Measurements from ENCODE around the gene COL4A4.

COL4A4 gene

DNA sequence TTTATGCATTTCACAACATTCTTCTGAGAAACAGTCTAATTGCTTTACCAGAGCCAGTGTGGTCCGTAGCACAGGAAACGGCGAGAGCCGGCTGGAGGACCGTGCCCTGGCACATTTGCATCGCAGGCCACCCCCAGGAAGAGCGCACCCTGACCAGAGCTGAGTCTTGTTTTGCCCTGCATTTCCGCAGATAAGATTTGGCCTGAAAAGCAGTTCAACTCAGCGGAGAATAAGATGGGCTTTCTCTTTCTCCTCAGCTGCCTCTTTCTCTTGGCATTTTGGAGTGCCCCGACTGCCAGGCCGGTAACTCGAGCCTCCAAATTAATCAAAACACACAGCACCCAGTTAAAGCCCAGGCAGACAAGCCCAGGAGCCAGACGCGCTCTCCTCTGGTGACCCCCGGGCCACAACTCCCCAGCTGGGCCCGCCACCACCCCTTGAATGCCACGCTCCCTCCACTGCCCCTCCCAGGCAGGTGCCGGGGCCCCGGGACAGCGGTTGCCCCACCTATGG is 464 bp downstream of the COL4A4 start:
- ChIA-PET POLR2A (no interaction called here), CTCF (interaction anchor here (0.5 to 0.8 kb wide), 4 partner anchors 11 to 1836 kb away, joined by 3 to 4 read pairs (median 3); no protein-coding TSS in a partner anchor)
- peaks cover 3% of the 10 kb centered on the region; the same call in 1 of the 2 replicates for H3K4me1 ChIP-seq (ENCODE audit: control insufficient read depth, insufficient read depth, low read length)
- no peaks in the 10 kb centered on the region for H3K9me3 ChIP-seq (ENCODE audit: control insufficient read depth, insufficient read depth, low read depth, low read length)
- peak overlapping the region; percentile 84 for H3K4me3 ChIP-seq (ENCODE audit: low read depth, low read length)
- H3K27ac ChIP-seq (ENCODE audit: extremely low read depth, low read depth, low read length): peak overlapping the region; percentile 75; the same call in 1 of the 2 replicates
- TF ChIP-seq, protein P1, sequence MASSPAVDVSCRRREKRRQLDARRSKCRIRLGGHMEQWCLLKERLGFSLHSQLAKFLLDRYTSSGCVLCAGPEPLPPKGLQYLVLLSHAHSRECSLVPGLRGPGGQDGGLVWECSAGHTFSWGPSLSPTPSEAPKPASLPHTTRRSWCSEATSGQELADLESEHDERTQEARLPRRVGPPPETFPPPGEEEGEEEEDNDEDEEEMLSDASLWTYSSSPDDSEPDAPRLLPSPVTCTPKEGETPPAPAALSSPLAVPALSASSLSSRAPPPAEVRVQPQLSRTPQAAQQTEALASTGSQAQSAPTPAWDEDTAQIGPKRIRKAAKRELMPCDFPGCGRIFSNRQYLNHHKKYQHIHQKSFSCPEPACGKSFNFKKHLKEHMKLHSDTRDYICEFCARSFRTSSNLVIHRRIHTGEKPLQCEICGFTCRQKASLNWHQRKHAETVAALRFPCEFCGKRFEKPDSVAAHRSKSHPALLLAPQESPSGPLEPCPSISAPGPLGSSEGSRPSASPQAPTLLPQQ (tag by site-specific recombination; IDR thresholded peaks at IDR 0.05): peak; percentile 55; the same call in 1 of the 2 replicates
- peak; percentile 99 for TF ChIP-seq ZBTB20 (tag by site-specific recombination; IDR thresholded peaks at IDR 0.05)
- TF ChIP-seq REPIN1 (tag by site-specific recombination; IDR thresholded peaks at IDR 0.05; ENCODE audit: low read depth): no peak
- TF ChIP-seq ZNF214 (tag by site-specific recombination; IDR thresholded peaks at IDR 0.05; ENCODE audit: borderline replicate concordance): no peak
- no peak for TF ChIP-seq ZNF138 (tag by site-specific recombination; IDR thresholded peaks at IDR 0.05; ENCODE audit: borderline replicate concordance)
- TF ChIP-seq ZNF629 (tag by site-specific recombination; IDR thresholded peaks at IDR 0.05): no peak
- TF ChIP-seq ZNF335 (tag by site-specific recombination; conservative IDR thresholded peaks at IDR 0.05): peak; percentile 62; the same call in 1 of the 2 replicates
- no peak; the same call in 1 of the 2 replicates for TF ChIP-seq GLIS1 (tag by site-specific recombination; IDR thresholded peaks at IDR 0.05)
- TF ChIP-seq, protein P2, sequence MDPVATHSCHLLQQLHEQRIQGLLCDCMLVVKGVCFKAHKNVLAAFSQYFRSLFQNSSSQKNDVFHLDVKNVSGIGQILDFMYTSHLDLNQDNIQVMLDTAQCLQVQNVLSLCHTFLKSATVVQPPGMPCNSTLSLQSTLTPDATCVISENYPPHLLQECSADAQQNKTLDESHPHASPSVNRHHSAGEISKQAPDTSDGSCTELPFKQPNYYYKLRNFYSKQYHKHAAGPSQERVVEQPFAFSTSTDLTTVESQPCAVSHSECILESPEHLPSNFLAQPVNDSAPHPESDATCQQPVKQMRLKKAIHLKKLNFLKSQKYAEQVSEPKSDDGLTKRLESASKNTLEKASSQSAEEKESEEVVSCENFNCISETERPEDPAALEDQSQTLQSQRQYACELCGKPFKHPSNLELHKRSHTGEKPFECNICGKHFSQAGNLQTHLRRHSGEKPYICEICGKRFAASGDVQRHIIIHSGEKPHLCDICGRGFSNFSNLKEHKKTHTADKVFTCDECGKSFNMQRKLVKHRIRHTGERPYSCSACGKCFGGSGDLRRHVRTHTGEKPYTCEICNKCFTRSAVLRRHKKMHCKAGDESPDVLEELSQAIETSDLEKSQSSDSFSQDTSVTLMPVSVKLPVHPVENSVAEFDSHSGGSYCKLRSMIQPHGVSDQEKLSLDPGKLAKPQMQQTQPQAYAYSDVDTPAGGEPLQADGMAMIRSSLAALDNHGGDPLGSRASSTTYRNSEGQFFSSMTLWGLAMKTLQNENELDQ (tag by site-specific recombination; IDR thresholded peaks at IDR 0.05; ENCODE audit: low read depth): no peak
- 0 out of 2 replicates have a peak, but pooled peaks have one; percentile 80 for TF ChIP-seq ZNF423 (tag by site-specific recombination; IDR thresholded peaks at IDR 0.05)
- no peak for TF ChIP-seq ZNF157 (tag by site-specific recombination; IDR thresholded peaks at IDR 0.05)
- TF ChIP-seq BCL11A (tag by site-specific recombination; IDR thresholded peaks at IDR 0.05; ENCODE audit: low read depth): no peak
- 0 out of 2 replicates have a peak, but pooled peaks have one; percentile 4 for TF ChIP-seq ZEB2 (tag by site-specific recombination; IDR thresholded peaks at IDR 0.05)
- TF ChIP-seq ZNF677 (tag by site-specific recombination; IDR thresholded peaks at IDR 0.05): no peak
- TF ChIP-seq ZNF37A (tag by site-specific recombination; IDR thresholded peaks at IDR 0.05): no peak
- no peak for TF ChIP-seq ZNF341 (tag by site-specific recombination; IDR thresholded peaks at IDR 0.05; ENCODE audit: low read depth)
- TF ChIP-seq, protein P3, sequence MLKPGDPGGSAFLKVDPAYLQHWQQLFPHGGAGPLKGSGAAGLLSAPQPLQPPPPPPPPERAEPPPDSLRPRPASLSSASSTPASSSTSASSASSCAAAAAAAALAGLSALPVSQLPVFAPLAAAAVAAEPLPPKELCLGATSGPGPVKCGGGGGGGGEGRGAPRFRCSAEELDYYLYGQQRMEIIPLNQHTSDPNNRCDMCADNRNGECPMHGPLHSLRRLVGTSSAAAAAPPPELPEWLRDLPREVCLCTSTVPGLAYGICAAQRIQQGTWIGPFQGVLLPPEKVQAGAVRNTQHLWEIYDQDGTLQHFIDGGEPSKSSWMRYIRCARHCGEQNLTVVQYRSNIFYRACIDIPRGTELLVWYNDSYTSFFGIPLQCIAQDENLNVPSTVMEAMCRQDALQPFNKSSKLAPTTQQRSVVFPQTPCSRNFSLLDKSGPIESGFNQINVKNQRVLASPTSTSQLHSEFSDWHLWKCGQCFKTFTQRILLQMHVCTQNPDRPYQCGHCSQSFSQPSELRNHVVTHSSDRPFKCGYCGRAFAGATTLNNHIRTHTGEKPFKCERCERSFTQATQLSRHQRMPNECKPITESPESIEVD (tag by site-specific recombination; IDR thresholded peaks at IDR 0.05): no peak
- TF ChIP-seq, protein P4, sequence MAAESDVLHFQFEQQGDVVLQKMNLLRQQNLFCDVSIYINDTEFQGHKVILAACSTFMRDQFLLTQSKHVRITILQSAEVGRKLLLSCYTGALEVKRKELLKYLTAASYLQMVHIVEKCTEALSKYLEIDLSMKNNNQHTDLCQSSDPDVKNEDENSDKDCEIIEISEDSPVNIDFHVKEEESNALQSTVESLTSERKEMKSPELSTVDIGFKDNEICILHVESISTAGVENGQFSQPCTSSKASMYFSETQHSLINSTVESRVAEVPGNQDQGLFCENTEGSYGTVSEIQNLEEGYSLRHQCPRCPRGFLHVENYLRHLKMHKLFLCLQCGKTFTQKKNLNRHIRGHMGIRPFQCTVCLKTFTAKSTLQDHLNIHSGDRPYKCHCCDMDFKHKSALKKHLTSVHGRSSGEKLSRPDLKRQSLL (tag by site-specific recombination; IDR thresholded peaks at IDR 0.05): no peak
- TF ChIP-seq ZNF2 (tag by site-specific recombination; IDR thresholded peaks at IDR 0.05): no peak
- TF ChIP-seq KLF16 (tag by site-specific recombination; IDR thresholded peaks at IDR 0.05): no peak
- no peaks in the 10 kb centered on the region for H3K36me3 ChIP-seq (ENCODE audit: control insufficient read depth in 2 of 2, insufficient read depth in 1 of 2, low read length in 2 of 2)

Data from HEK293 (cell line).